Heart left ventricle (tissue), 16 donors: ENCODE measurements around the gene DNM3. TPM values are rescaled to one million over a fixed set of nuclear protein-coding genes. Genes with fewer than 3 reads are reported as not detected.

Experiments used
- ATAC-seq, 4 donors: fragments of 200-7000 bp; cut with Tn5 transposase; one replicate each; pipeline ENCODE4 v1.9.1; 2020 to 2022; ENCODE audit warnings: moderate library complexity in 4 of 4, mild to moderate bottlenecking in 3 of 4, moderate number of reproducible peaks in 1 of 4
- DNase-seq, 5 donors: peaks; one replicate each; pipeline ENCODE4 v3.0.0-alpha.2; 2020
- H3K27ac ChIP-seq, 12 donors: fragments of 200-600 bp; sonication (generic) in 4 of 12; one replicate each; pipeline versions ENCODE4 v1.5.0 to v1.8.0; 2016 to 2022; ENCODE audit warnings: mild to moderate bottlenecking in 2 of 12
- H3K27me3 ChIP-seq, 9 donors: fragments of 200-600 bp; sonication (generic) in 2 of 9; one replicate each; pipeline versions ENCODE4 v1.5.1 to v1.8.0; 2016 to 2022; ENCODE audit warnings: mild to moderate bottlenecking in 3 of 9
- H3K36me3 ChIP-seq, 9 donors: fragments of 200-600 bp; sonication (generic) in 2 of 9; one replicate each; pipeline versions ENCODE4 v1.5.0 to v1.8.0; 2018 to 2022; ENCODE audit warnings: mild to moderate bottlenecking in 2 of 9
- H3K4me1 ChIP-seq, 12 donors: fragments of 200-600 bp; sonication (generic) in 4 of 12; one replicate each; pipeline versions ENCODE4 v1.5.0 to v1.8.0; 2016 to 2022; ENCODE audit warnings: mild to moderate bottlenecking in 3 of 12
- H3K4me3 ChIP-seq, 12 donors: fragments of 200-600 bp; sonication (generic) in 4 of 12; one replicate each; pipeline versions ENCODE4 v1.5.0 to v1.8.0; 2017 to 2022; ENCODE audit warnings: mild to moderate bottlenecking in 9 of 12, moderate library complexity in 4 of 12
- H3K9me3 ChIP-seq, 12 donors: fragments of 200-600 bp; sonication (generic) in 4 of 12; one replicate each; pipeline versions ENCODE4 v1.5.0 to v1.8.0; 2016 to 2022; ENCODE audit warnings: mild to moderate bottlenecking in 1 of 12
- POLR2A ChIP-seq, 2 donors: fragments of 450-650 bp; IDR thresholded peaks; one replicate each; pipeline ENCODE4 v1.6.1; 2017; ENCODE audit warnings: antibody characterized with exemption in 2 of 2, mild to moderate bottlenecking in 2 of 2, moderate library complexity in 2 of 2
- WGBS, 4 donors: extraction: QIAGEN DNeasy Blood & Tissue Kit in 2 of 4; methylation state at CpG; one replicate each; pipeline versions ENCODE4 v1.1.5 to v1.1.7; 2013 to 2018; 5-methylcytosine and 5-hydroxymethylcytosine counted together
- intact Hi-C, 10 donors: fragments of 100-400 bp; cut with DNase I; formaldehyde crosslinking; loops; one replicate each; pipeline versions ENCODE4 v1.11.1 to v1.14.2; 2022
- polyA plus RNA-seq, 2 donors: library from polyadenylated mRNA; stranded (reverse); fragments of 200-250 nt; gene quantifications; one replicate each; pipeline ENCODE4 v1.2.3, GENCODE V29; 2013
- total RNA-seq, 9 donors: library from RNA; depleted of rRNA in 2 of 9; stranded (reverse); fragments of >200 nt in 2 of 9; fragmentation: NEBNext Ultra II Directional in 3 of 9; extraction: Animal tissue kit (Norgen Biotek cat#: 25700) in 3 of 9; gene quantifications; one replicate each; pipeline versions ENCODE4 v1.1.0 to v1.2.4, GENCODE V29; 2016 to 2023
- TF ChIP-seq, protein P1 (sequence below), 12 donors: fragments of 200-600 bp; sonication (generic) in 4 of 12; IDR thresholded peaks; one replicate each; pipeline versions ENCODE4 v1.5.0 to v1.8.0; 2018 to 2022; ENCODE audit warnings: antibody characterized with exemption in 12 of 12, mild to moderate bottlenecking in 5 of 12
- donor health status: ischemic (EF 13 %, LVEDD 7.1; RV severe dilation, severe dysfunction).
- donor health status: healthy with polysubstance abuse.
- donor health status: DM: no; HTN: yes; CAD: no.
- donor health status: DM: no; HTN: no; CAD: no.
- donor health status: ischemic (EF 25% LVEDD 6.9; RV normal size, moderate dysfunction).
- donor health status: ischemic (EF 25% LVEDD 5.7; RV mildly dilated, moderate dysfunction).
- donor health status: healthy.
- donor health status: DM: yes; HTN: yes; CAD: no.
- donor health status: ischemic (EF 35%, LVEDD 5.7; RV mildly dilated, moderate dysfunction).
- donor health status: nonischemic (EF 11% LVEDD 7.7; RV severe dilation, severe dysfunction).
- donor health status: DM: yes; HTN: yes; CAD: no.
- donor health status: PGD.
- donor health status: ischemic (EF 29% LVEDD 5.4; RV normal size, mild dysfunction).
- donor health status: nonischemic (EF 23%, LVEDD 6.1; RV moderate dilation, normal function).

The DNM3 gene
- total and polyA plus RNA-seq, 11 donors = 0.44 to 3.9 (median 1.9) TPM

- H3K36me3 ChIP-seq = no peaks in the 10 kb centered on the region
- intact Hi-C loops = no loop called here
- H3K27ac ChIP-seq = no peak overlapping the region
- no peaks in the 10 kb centered on the region for H3K9me3 ChIP-seq
- ATAC-seq = no peak
- no peak for DNase-seq
- H3K27me3 ChIP-seq = no peaks in the 10 kb centered on the region
- H3K4me3 ChIP-seq = no peak overlapping the region
- H3K4me1 ChIP-seq = no peaks in the 10 kb centered on the region
- TF ChIP-seq, protein P1, sequence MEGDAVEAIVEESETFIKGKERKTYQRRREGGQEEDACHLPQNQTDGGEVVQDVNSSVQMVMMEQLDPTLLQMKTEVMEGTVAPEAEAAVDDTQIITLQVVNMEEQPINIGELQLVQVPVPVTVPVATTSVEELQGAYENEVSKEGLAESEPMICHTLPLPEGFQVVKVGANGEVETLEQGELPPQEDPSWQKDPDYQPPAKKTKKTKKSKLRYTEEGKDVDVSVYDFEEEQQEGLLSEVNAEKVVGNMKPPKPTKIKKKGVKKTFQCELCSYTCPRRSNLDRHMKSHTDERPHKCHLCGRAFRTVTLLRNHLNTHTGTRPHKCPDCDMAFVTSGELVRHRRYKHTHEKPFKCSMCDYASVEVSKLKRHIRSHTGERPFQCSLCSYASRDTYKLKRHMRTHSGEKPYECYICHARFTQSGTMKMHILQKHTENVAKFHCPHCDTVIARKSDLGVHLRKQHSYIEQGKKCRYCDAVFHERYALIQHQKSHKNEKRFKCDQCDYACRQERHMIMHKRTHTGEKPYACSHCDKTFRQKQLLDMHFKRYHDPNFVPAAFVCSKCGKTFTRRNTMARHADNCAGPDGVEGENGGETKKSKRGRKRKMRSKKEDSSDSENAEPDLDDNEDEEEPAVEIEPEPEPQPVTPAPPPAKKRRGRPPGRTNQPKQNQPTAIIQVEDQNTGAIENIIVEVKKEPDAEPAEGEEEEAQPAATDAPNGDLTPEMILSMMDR (IDR thresholded peaks at IDR 0.05) = no peak
- TF ChIP-seq POLR2A (IDR thresholded peaks at IDR 0.05) = no peak
Measured at GRCh38 chr1:171931752-171932151, 90.5 kb downstream of the DNM3 start.

- DNase-seq = no peak
- no peaks in the 10 kb centered on the region for H3K36me3 ChIP-seq
- intact Hi-C loops = no loop called here
- H3K9me3 ChIP-seq = no peaks in the 10 kb centered on the region
- 63 to 98% (median 81%) methylated on average over 3 of the region's 3 CpGs for WGBS, 4 donors
- TF ChIP-seq POLR2A (IDR thresholded peaks at IDR 0.05) = no peak
- TF ChIP-seq, protein P1 (IDR thresholded peaks at IDR 0.05) = no peak
- H3K27me3 ChIP-seq = no peaks in the 10 kb centered on the region
- no peak overlapping the region for H3K27ac ChIP-seq
- ATAC-seq = no peak
- no peaks in the 10 kb centered on the region for H3K4me1 ChIP-seq
- H3K4me3 ChIP-seq = no peak overlapping the region
Measured at GRCh38 chr1:171934664-171935063, 93.4 kb downstream of the DNM3 start.

DNA sequence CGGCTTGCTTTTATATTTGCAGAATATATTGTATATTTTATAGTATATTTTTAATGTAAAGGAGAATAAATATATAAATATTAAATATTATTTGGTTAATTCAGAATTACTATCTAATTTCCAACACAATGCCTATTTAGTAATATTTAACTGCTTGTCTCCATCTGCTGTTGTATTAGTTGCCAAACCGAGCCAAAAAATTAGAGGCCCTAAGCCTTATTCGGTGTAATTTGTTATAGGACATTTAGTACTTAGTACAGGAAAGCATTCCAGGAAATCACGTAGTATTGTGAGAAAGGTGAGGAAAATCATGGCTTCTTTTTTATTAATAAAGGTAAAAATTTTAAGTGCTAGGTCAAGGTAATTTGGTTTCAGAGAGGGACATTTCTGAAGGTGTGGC, 93.8 kb downstream of the DNM3 start:
- intact Hi-C loops = no loop called here
- no peak for TF ChIP-seq POLR2A (IDR thresholded peaks at IDR 0.05)
- TF ChIP-seq, protein P1 (IDR thresholded peaks at IDR 0.05) = no peak
- DNase-seq (no peak), ATAC-seq (no peak)
- Histone ChIP-seq H3K27ac (no peak overlapping the region), H3K4me3 (no peak overlapping the region), H3K4me1 (no peaks in the 10 kb centered on the region), H3K27me3 (no peaks in the 10 kb centered on the region), H3K36me3 (no peaks in the 10 kb centered on the region), H3K9me3 (no peaks in the 10 kb centered on the region)
- WGBS, 4 donors = 84 to 93% (median 89%) methylated on average over 4 of the region's 4 CpGs

GRCh38 chr1:171935664-171936063, 94.4 kb downstream of the DNM3 start:
- WGBS, 4 donors = 61 to 69% (median 69%) methylated on average over 1 of the region's 1 CpG
- ATAC-seq = no peak
- Histone ChIP-seq H3K9me3 (no peaks in the 10 kb centered on the region), H3K27ac (no peak overlapping the region), H3K36me3 (no peaks in the 10 kb centered on the region), H3K27me3 (no peaks in the 10 kb centered on the region), H3K4me1 (no peaks in the 10 kb centered on the region), H3K4me3 (no peak overlapping the region)
- no peak for DNase-seq
- intact Hi-C loops = no loop called here
- TF ChIP-seq, protein P1 (IDR thresholded peaks at IDR 0.05) = no peak
- no peak for TF ChIP-seq POLR2A (IDR thresholded peaks at IDR 0.05)
